Measurements from ENCODE around the gene ST3GAL2. TPM values are rescaled to one million over a fixed set of nuclear protein-coding genes. Genes with fewer than 3 reads are reported as not detected.

ST3GAL2 gene
- total and polyA plus RNA-seq, 8 donors = 25.3 to 38.5 (median 30.6) TPM

- no peak for TF ChIP-seq CTCF (IDR thresholded peaks at IDR 0.05)
- intact Hi-C loops (cut with DNase I) = no loop called here
- H3K27ac ChIP-seq = peak overlapping the region in 1 of 2 donors; percentile 81
- ATAC-seq = peak; percentile 38
- H3K9me3 ChIP-seq = no peaks in the 10 kb centered on the region
- no peak for DNase-seq
- H3K36me3 ChIP-seq = peaks cover 0 to 23% of the 10 kb centered on the region in 2 donors
- H3K4me3 ChIP-seq = no peak overlapping the region
- H3K27me3 ChIP-seq = no peaks in the 10 kb centered on the region
- peaks cover 0 to 38% of the 10 kb centered on the region in 2 donors for H3K4me1 ChIP-seq
These were observed 35.8 kb downstream of the ST3GAL2 start for GRCh38 chr16:70402916-70403659.

- H3K4me3 ChIP-seq = no peak overlapping the region
- no peaks in the 10 kb centered on the region for H3K9me3 ChIP-seq
- H3K27me3 ChIP-seq = no peaks in the 10 kb centered on the region
- peaks cover 0 to 34% of the 10 kb centered on the region in 2 donors for H3K36me3 ChIP-seq
- peaks cover 0 to 36% of the 10 kb centered on the region in 2 donors for H3K4me1 ChIP-seq
- no peak for TF ChIP-seq CTCF (IDR thresholded peaks at IDR 0.05)
- intact Hi-C loops (cut with DNase I) = loop anchor here in 1 of 2 donors (10.0 kb wide), 1 partner anchor 75 kb away; no protein-coding TSS in a partner anchor
- no peak overlapping the region for H3K27ac ChIP-seq
- DNase-seq (no peak), ATAC-seq (no peak)
These were observed 38.9 kb downstream of the ST3GAL2 start for GRCh38 chr16:70399951-70400350.

- no peak for ATAC-seq
These were observed 39.5 kb downstream of the ST3GAL2 start for GRCh38 chr16:70399381-70399780.

GRCh38 chr16:70398177-70398743 lies 40.6 kb downstream of the ST3GAL2 start:
- Histone ChIP-seq H3K27ac (no peak overlapping the region), H3K27me3 (no peaks in the 10 kb centered on the region), H3K36me3 (peaks cover 0 to 51% of the 10 kb centered on the region in 2 donors), H3K4me1 (peaks cover 0 to 19% of the 10 kb centered on the region in 2 donors), H3K9me3 (no peaks in the 10 kb centered on the region), H3K4me3 (no peak overlapping the region)
- ATAC-seq = no peak
- TF ChIP-seq CTCF (IDR thresholded peaks at IDR 0.05) = no peak
- no peak for DNase-seq
- intact Hi-C loops (cut with DNase I) = loop anchor here in 1 of 2 donors (10.0 kb wide), 1 partner anchor 77 kb away; no protein-coding TSS in a partner anchor

More at GRCh38 chr16:70399381-70399780, 39.5 kb downstream of the ST3GAL2 start:
- Histone ChIP-seq H3K4me1 (peaks cover 0 to 30% of the 10 kb centered on the region in 2 donors), H3K27ac (no peak overlapping the region), H3K4me3 (no peak overlapping the region), H3K27me3 (no peaks in the 10 kb centered on the region), H3K36me3 (peaks cover 0 to 40% of the 10 kb centered on the region in 2 donors), H3K9me3 (no peaks in the 10 kb centered on the region)
- intact Hi-C loops (cut with DNase I) = loop anchor here in 1 of 2 donors (10.0 kb wide), 1 partner anchor 75 kb away; no protein-coding TSS in a partner anchor
- TF ChIP-seq CTCF (IDR thresholded peaks at IDR 0.05) = no peak
- DNase-seq = no peak

Data from left lung (tissue), 10 donors.